ENCODE measurements around the gene KRTAP21-3.

- TF ChIP-seq POLR2A (IDR thresholded peaks at IDR 0.05; ENCODE audit: borderline replicate concordance, extremely low read depth, insufficient read depth, insufficient read length) = no peak
- no peak for TF ChIP-seq ZFX (IDR thresholded peaks at IDR 0.05)
- TF ChIP-seq, protein P1, sequence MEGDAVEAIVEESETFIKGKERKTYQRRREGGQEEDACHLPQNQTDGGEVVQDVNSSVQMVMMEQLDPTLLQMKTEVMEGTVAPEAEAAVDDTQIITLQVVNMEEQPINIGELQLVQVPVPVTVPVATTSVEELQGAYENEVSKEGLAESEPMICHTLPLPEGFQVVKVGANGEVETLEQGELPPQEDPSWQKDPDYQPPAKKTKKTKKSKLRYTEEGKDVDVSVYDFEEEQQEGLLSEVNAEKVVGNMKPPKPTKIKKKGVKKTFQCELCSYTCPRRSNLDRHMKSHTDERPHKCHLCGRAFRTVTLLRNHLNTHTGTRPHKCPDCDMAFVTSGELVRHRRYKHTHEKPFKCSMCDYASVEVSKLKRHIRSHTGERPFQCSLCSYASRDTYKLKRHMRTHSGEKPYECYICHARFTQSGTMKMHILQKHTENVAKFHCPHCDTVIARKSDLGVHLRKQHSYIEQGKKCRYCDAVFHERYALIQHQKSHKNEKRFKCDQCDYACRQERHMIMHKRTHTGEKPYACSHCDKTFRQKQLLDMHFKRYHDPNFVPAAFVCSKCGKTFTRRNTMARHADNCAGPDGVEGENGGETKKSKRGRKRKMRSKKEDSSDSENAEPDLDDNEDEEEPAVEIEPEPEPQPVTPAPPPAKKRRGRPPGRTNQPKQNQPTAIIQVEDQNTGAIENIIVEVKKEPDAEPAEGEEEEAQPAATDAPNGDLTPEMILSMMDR (IDR thresholded peaks at IDR 0.05 in 2 of 3, conservative IDR thresholded peaks at IDR 0.05 in 1 of 3; ENCODE audit: borderline replicate concordance in 1 of 3, insufficient read depth in 1 of 3, low read depth in 2 of 3, low read length in 2 of 3) = no peak
- TF ChIP-seq YY1 (IDR thresholded peaks at IDR 0.05; ENCODE audit: extremely low read depth, insufficient replicate concordance, low read depth, low read length) = no peak
- TF ChIP-seq, protein P2, sequence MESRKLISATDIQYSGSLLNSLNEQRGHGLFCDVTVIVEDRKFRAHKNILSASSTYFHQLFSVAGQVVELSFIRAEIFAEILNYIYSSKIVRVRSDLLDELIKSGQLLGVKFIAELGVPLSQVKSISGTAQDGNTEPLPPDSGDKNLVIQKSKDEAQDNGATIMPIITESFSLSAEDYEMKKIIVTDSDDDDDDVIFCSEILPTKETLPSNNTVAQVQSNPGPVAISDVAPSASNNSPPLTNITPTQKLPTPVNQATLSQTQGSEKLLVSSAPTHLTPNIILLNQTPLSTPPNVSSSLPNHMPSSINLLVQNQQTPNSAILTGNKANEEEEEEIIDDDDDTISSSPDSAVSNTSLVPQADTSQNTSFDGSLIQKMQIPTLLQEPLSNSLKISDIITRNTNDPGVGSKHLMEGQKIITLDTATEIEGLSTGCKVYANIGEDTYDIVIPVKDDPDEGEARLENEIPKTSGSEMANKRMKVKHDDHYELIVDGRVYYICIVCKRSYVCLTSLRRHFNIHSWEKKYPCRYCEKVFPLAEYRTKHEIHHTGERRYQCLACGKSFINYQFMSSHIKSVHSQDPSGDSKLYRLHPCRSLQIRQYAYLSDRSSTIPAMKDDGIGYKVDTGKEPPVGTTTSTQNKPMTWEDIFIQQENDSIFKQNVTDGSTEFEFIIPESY (IDR thresholded peaks at IDR 0.05; ENCODE audit: extremely low read depth, insufficient replicate concordance, low read length) = no peak
- TF ChIP-seq RAD21 (IDR thresholded peaks at IDR 0.05; ENCODE audit: low read depth) = no peak
- TF ChIP-seq, protein P3, sequence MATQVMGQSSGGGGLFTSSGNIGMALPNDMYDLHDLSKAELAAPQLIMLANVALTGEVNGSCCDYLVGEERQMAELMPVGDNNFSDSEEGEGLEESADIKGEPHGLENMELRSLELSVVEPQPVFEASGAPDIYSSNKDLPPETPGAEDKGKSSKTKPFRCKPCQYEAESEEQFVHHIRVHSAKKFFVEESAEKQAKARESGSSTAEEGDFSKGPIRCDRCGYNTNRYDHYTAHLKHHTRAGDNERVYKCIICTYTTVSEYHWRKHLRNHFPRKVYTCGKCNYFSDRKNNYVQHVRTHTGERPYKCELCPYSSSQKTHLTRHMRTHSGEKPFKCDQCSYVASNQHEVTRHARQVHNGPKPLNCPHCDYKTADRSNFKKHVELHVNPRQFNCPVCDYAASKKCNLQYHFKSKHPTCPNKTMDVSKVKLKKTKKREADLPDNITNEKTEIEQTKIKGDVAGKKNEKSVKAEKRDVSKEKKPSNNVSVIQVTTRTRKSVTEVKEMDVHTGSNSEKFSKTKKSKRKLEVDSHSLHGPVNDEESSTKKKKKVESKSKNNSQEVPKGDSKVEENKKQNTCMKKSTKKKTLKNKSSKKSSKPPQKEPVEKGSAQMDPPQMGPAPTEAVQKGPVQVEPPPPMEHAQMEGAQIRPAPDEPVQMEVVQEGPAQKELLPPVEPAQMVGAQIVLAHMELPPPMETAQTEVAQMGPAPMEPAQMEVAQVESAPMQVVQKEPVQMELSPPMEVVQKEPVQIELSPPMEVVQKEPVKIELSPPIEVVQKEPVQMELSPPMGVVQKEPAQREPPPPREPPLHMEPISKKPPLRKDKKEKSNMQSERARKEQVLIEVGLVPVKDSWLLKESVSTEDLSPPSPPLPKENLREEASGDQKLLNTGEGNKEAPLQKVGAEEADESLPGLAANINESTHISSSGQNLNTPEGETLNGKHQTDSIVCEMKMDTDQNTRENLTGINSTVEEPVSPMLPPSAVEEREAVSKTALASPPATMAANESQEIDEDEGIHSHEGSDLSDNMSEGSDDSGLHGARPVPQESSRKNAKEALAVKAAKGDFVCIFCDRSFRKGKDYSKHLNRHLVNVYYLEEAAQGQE (IDR thresholded peaks at IDR 0.05; ENCODE audit: low read depth) = no peak
- no peak for TF ChIP-seq ZNF274 (IDR thresholded peaks at IDR 0.05; ENCODE audit: low read depth, low read length)
- no peak for TF ChIP-seq EZH2 (IDR thresholded peaks at IDR 0.05)
- TF ChIP-seq EZH2phosphoT487 (IDR thresholded peaks at IDR 0.05; ENCODE audit: borderline replicate concordance) = no peak
- TF ChIP-seq, protein P4, sequence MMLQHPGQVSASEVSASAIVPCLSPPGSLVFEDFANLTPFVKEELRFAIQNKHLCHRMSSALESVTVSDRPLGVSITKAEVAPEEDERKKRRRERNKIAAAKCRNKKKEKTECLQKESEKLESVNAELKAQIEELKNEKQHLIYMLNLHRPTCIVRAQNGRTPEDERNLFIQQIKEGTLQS (IDR thresholded peaks at IDR 0.05) = no peak
- TF ChIP-seq SRF (IDR thresholded peaks at IDR 0.05; ENCODE audit: low read depth) = no peak
- no peak for TF ChIP-seq POLR2AphosphoS5 (IDR thresholded peaks at IDR 0.05; ENCODE audit: low read depth, low read length)
- TF ChIP-seq CBX3 (IDR thresholded peaks at IDR 0.05; ENCODE audit: low read depth) = no peak
These were observed 14.4 kb upstream of the KRTAP21-3 start for GRCh38 chr21:30733026-30733425.

Data from HCT116 (cell line).